T-helper 17 cell (primary cell): Measurements from ENCODE around the gene RALGPS2. TPM values are rescaled to one million over a fixed set of nuclear protein-coding genes. Genes with fewer than 3 reads are reported as not detected.
"Not testable (repeated sequence)": the region's sequence is repeated elsewhere in the genome, so short reads cannot be mapped to it uniquely, and the experiment has no call there.

Experiments used
- ATAC-seq: fragments of 150-1000 bp; cut with Tn5 transposase; 2 replicates; pipeline ENCODE4 v1.10.0; 2021; ENCODE audit warnings: mild to moderate bottlenecking, moderate library complexity
- DNase-seq, 3 donors: peaks; one replicate each; pipeline versions ENCODE4 v3.0.0 to v3.0.0-alpha.2; 2020 to 2021
- H3K9me3 ChIP-seq: one replicate; pipeline ENCODE4 v1.7.0; 2013; ENCODE audit warnings: low read length, mild to moderate bottlenecking; ENCODE audit not compliant: control insufficient read depth, poor library complexity, severe bottlenecking
- H3K27ac Mint-ChIP-seq: one replicate; pipeline ENCODE4 v1.8.0; 2022; ENCODE audit warnings: mild to moderate bottlenecking, moderate library complexity, mixed read lengths
- H3K27me3 Mint-ChIP-seq: one replicate; pipeline ENCODE4 v1.8.0; 2022; ENCODE audit warnings: mixed read lengths
- H3K36me3 Mint-ChIP-seq: one replicate; pipeline ENCODE4 v1.8.0; 2022; ENCODE audit warnings: low read depth, mixed read lengths
- H3K4me1 Mint-ChIP-seq: one replicate; pipeline ENCODE4 v1.8.0; 2022; ENCODE audit warnings: mild to moderate bottlenecking, mixed read lengths
- H3K4me3 Mint-ChIP-seq: one replicate; pipeline ENCODE4 v1.8.0; 2022; ENCODE audit warnings: mild to moderate bottlenecking, moderate library complexity, mixed read lengths
- total RNA-seq, 4 donors: library from RNA in 2 of 4; stranded (reverse) in 2 of 4; gene quantifications; one replicate each; pipeline ENCODE4 v1.2.3 and lab custom pipeline; 2022 to 2026

Gene RALGPS2
- total RNA-seq, 2 donors from 2014 or later: 6.8 to 17.0 TPM

DNA sequence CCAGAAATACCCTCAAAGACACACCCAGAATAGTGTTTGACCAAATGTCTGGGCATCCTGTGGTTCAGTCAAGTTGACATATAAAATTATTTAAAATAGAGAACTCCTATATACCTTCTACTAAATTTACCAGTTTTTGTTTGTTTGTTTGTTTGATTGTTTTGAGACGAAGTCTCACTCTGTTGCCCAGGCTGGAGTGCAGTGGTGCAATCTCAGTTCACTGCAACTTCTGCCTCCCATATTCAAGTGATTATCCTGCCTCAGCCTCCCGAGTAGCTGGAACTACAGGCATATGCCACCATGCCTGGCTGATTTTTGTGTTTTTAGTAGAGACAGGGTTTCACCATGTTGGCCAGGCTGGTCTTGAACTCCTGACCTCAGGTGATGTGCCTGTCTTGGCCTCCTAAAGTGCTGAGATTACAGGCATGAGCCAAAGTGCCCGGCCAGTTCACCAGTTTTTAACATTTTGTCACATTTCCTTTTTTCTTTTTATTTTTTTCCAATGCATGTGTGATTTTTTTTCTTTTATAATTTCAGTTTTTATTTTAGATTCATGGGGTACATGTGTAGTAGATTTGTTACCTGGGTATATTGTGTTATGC, 29.7 kb downstream of the RALGPS2 start:
- not testable (repeated sequence) for H3K4me3 Mint-ChIP-seq, H3K36me3 Mint-ChIP-seq, H3K27ac Mint-ChIP-seq

DNA sequence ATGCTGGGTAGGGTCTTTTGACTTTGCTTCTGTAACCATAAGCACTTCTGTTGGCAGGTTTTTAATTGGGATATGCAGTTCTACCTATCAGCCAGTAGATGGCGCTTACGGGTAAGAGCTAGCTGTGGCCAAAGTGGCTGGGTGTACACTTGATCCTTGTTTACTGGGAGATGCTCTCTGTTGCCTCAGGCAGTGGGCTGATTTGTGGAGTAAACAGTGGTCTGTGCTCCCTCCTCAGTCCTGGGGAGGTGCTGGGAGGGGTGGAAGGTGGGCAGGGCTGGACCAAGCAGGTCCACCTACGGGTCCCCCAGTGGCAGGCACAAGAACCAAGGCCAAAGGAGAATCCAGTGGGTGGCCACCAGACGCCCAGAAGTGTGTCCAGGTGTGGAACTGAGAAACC, 43.4 kb downstream of the RALGPS2 start:
- DNase-seq: no peak
- Mint-ChIP-seq H3K4me1 (peaks cover 4% of the 10 kb centered on the region), H3K4me3 (no peak overlapping the region), H3K27ac (no peak overlapping the region), H3K27me3 (no peaks in the 10 kb centered on the region), H3K36me3 (peaks cover 2% of the 10 kb centered on the region)
- no peaks in the 10 kb centered on the region for H3K9me3 ChIP-seq
- peak; percentile 72 for ATAC-seq

More for the DNA sequence above, 29.7 kb downstream of the RALGPS2 start:
- not testable (repeated sequence) for H3K27me3 Mint-ChIP-seq, H3K9me3 ChIP-seq, ATAC-seq, DNase-seq, H3K4me1 Mint-ChIP-seq

DNA sequence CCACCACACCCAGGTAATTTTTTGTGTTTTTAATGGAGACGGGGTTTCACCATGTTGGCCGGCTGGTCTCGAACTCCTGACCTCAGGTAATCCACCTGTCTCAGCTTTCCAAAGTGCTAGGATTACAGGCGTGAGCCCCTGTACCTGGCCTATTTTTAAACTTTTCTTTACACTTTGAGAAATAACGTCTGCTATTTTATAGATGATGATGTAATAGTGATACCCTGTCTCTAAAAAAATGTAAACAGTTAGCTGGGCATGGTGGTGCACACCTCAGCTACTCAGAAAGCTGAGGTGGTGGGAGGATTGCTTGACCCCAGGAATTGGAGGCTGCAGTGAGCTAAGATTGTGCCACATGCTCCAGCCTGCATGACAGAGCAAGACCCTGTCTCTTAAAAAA, 47.9 kb downstream of the RALGPS2 start:
- H3K9me3 ChIP-seq: no peaks in the 10 kb centered on the region
- no peaks in the 10 kb centered on the region for H3K27me3 Mint-ChIP-seq
- peaks cover 5% of the 10 kb centered on the region for H3K36me3 Mint-ChIP-seq
- ATAC-seq: no peak
- peaks cover 4% of the 10 kb centered on the region for H3K4me1 Mint-ChIP-seq
- no peak overlapping the region for H3K4me3 Mint-ChIP-seq
- no peak for DNase-seq
- no peak overlapping the region for H3K27ac Mint-ChIP-seq

DNA sequence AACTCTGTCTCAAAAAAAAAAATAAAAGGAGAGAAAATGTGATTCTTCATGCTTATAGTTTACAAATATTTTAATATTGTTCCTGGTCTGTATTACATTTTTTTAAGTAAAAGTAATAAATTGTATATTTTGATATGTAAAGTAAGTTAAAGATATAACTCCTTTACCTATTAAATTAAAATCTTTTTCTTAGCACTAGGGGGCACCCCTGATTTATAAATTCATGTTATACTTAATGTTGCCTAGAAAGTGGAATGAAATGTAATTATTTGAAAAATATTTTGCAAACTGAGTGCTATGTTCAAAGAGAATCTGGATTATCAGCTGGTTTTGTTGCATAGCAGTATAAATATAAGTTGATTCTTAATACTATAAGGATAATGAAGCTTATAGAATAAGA, 49.2 kb downstream of the RALGPS2 start:
- DNase-seq: no peak
- Mint-ChIP-seq H3K4me3 (no peak overlapping the region), H3K36me3 (peaks cover 3% of the 10 kb centered on the region), H3K4me1 (no peaks in the 10 kb centered on the region), H3K27me3 (no peaks in the 10 kb centered on the region), H3K27ac (no peak overlapping the region)
- no peaks in the 10 kb centered on the region for H3K9me3 ChIP-seq
- no peak for ATAC-seq

DNA sequence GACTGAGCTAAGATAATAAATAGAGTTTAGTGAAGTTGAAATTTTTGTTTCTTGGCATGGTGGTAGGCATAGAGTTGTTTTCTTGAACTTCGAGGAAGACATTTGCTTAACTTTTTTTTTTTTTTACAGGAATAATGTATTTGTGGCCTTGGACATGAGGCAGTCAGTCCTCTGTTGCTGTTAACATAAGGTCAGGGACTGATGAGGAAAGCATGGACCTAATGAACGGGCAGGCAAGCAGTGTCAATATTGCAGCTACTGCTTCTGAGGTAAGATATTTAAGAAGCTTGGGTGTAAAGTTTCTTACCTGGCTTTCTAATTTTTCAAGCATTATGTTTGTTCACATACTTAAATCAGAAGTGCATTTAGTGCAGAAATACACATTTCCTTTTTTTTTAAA, 51.5 kb downstream of the RALGPS2 start:
- no peak for ATAC-seq
- no peak overlapping the region for H3K27ac Mint-ChIP-seq
- H3K36me3 Mint-ChIP-seq: peaks cover 7% of the 10 kb centered on the region
- H3K4me3 Mint-ChIP-seq: no peak overlapping the region
- DNase-seq: no peak
- H3K27me3 Mint-ChIP-seq: no peaks in the 10 kb centered on the region
- H3K9me3 ChIP-seq: no peaks in the 10 kb centered on the region
- peaks cover 2% of the 10 kb centered on the region for H3K4me1 Mint-ChIP-seq

DNA sequence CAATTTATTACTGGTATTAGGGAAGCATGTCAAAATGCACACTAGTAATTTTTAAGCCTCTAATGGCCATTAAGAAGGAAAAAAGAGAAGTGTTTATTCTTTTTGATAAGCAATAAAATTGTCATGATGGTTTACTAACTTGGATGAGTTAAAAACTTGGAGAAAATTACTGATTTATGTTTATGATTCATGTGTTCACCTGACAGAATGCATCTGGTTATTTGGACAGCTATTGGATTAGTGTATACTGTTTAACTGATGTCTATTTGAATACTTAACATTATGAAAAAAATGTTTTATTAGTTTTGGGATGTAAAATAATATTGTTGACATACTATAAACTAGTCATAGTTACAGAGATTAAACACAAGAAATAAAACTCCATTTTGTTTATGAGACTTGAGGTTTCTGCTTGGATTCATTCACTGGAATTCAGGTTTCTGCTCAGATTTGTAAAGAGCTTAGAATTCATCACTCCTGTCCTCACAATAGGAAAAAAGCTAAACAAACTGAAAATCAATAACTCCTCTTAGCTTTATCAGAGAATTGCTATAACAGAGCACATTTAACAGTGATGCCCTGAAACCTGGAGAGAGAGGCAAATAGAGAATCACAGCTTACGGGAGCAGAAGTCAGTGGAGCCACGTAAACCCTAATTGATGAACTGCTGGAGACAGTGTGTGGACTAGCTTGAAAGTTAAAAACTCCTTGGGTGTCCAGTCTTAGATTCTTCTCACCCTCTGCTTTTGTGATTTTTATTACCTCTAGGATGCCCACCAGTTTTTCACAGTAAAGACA, 56.7 kb downstream of the RALGPS2 start:
- peaks cover 6% of the 10 kb centered on the region for H3K27me3 Mint-ChIP-seq
- H3K4me3 Mint-ChIP-seq: no peak overlapping the region
- H3K4me1 Mint-ChIP-seq: peaks cover 13% of the 10 kb centered on the region
- no peaks in the 10 kb centered on the region for H3K9me3 ChIP-seq
- ATAC-seq (no peak), DNase-seq (no peak)
- peaks cover 8% of the 10 kb centered on the region for H3K36me3 Mint-ChIP-seq
- H3K27ac Mint-ChIP-seq: no peak overlapping the region

DNA sequence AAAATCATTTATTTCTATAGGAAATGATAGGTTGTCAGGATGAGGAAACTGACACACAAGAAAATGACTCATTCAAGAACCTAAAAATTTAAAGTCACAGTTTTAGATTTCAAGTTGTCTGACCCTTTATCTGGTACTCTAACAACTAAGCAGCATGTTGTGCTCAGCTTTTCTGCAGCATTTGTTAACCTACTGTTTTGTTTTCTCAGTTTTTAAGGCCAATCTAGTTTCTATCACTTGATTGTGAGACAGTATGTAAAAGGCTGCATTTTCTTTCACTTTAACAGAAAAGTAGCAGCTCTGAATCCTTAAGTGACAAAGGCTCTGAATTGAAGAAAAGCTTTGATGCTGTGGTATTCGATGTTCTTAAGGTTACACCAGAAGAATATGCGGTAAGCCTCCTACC, 59.1 kb downstream of the RALGPS2 start:
- H3K36me3 Mint-ChIP-seq: peaks cover 10% of the 10 kb centered on the region
- ATAC-seq (no peak), DNase-seq (no peak)
- H3K4me1 Mint-ChIP-seq: peaks cover 13% of the 10 kb centered on the region
- peaks cover 6% of the 10 kb centered on the region for H3K27me3 Mint-ChIP-seq
- no peaks in the 10 kb centered on the region for H3K9me3 ChIP-seq
- no peak overlapping the region for H3K27ac Mint-ChIP-seq
- no peak overlapping the region for H3K4me3 Mint-ChIP-seq

DNA sequence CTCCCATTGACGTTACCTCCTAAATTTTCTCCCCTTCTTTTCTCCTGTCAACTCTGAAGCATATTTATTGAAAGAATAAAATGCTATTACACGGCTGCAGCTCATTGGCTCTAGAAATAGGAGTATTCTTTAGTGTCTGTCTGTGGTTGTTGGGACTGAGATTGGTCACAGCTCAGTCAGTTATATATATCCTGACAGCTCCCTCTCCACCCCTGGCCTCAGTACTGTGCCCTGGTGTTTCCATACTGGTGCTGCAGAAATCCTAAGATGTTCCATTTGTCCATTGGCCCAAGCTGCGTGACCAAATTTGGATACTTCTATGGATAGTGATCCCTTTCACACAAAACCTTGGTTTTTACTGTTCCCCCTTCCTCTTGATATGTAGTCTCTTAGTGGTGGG, 67.3 kb downstream of the RALGPS2 start:
- no peak overlapping the region for H3K4me3 Mint-ChIP-seq
- peak overlapping the region; percentile 14 for H3K27ac Mint-ChIP-seq
- no peak for DNase-seq

DNA sequence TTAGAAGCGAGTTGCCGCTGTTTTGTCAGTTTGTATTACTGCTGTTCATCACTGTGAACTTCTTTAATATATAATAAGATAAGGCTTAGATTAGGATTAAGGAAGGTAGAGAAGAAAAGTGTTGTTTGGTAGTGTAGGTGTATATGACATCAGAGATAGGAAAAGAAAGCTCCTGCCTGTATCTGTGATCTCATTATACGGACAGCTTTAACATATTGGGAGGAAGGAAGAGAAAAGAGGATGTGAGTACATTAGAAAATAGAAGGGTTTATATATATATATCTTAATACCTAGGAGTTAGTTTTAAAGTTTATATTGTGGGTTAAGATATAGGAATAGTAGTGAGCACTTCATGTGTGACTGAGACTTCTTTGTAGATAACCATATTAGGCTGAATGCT, 71.0 kb downstream of the RALGPS2 start:
- no peaks in the 10 kb centered on the region for H3K9me3 ChIP-seq
- Mint-ChIP-seq H3K36me3 (peaks cover 2% of the 10 kb centered on the region), H3K27me3 (no peaks in the 10 kb centered on the region), H3K4me3 (no peak overlapping the region), H3K4me1 (no peaks in the 10 kb centered on the region), H3K27ac (no peak overlapping the region)
- no peak for ATAC-seq
- no peak for DNase-seq

More for the DNA sequence above, 67.3 kb downstream of the RALGPS2 start:
- peaks cover 2% of the 10 kb centered on the region for H3K4me1 Mint-ChIP-seq
- no peaks in the 10 kb centered on the region for H3K9me3 ChIP-seq
- ATAC-seq: no peak
- H3K27me3 Mint-ChIP-seq: no peaks in the 10 kb centered on the region
- H3K36me3 Mint-ChIP-seq: peaks cover 5% of the 10 kb centered on the region

DNA sequence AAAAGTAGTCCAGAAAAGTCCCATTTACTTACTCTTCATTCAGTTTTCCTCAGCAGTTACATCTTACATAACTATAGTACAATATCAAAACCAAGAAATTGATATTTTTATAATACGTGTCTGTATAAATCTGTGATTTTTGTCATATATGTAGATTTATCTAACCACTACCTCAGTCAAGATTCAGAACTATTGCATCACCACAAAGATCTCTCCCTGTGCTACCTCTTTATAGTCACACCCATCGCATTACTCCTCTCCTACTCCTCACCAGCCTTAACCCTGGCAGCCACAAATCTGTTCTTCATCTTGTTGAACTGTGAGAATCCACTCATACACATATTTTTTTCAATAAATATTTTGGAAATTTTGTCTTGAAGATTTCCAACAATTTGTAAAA, 72.5 kb downstream of the RALGPS2 start:
- no peak for ATAC-seq
- no peak overlapping the region for H3K4me3 Mint-ChIP-seq
- H3K36me3 Mint-ChIP-seq: peaks cover 2% of the 10 kb centered on the region
- H3K27ac Mint-ChIP-seq: no peak overlapping the region
- no peaks in the 10 kb centered on the region for H3K4me1 Mint-ChIP-seq
- DNase-seq: no peak
- no peaks in the 10 kb centered on the region for H3K27me3 Mint-ChIP-seq
- no peaks in the 10 kb centered on the region for H3K9me3 ChIP-seq

DNA sequence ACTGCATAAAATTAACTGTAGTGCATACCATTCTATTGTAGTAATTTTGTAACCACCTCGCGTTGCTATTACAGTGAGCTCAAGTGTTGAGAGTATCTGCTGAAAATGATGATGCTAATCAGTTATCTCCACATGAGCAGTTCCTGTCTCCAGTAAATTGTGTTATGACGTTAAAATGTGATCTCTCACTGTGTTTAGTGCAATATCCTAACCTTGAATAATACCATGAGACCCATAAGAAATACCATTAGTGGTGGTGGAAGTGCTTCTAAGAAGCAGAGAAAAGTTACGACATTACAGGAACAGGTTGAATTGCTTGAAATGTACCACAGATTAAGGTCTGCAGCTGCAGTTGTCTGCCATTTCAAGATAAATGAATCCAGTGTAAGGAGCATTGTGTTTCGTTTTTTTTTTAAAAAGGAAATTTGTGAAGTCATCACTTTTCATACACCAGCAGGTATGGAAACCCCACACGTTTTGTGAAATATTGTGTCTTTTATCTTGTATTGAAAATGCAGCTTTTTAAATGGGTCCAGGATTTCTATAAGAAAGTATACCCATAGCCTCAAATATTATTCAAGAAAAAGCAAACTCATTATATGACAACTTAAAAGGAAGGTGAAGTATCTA, 73.3 kb downstream of the RALGPS2 start:
- ATAC-seq (no peak), DNase-seq (no peak)
- Mint-ChIP-seq H3K4me3 (no peak overlapping the region), H3K4me1 (no peaks in the 10 kb centered on the region), H3K27ac (no peak overlapping the region), H3K27me3 (no peaks in the 10 kb centered on the region), H3K36me3 (peaks cover 2% of the 10 kb centered on the region)
- H3K9me3 ChIP-seq: no peaks in the 10 kb centered on the region

DNA sequence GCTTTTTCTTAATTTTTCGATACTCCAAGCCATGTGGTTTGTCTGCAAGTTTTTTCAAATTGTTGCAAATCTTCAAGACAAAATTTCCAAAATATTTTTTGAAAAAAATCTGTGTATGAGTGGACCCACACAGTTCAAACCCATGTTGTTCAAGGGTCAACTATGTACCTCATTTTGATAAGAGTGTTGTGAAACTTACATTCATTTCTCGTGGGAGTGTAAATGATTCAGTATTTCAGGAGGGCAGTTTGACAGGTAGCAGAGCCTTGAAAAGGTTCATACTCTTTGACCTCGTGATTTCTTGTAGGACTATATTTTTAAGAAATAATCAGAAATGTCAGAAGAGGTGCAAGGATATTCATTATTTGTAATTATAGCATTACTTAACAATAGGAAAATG, 77.8 kb downstream of the RALGPS2 start:
- ATAC-seq: no peak
- no peak overlapping the region for H3K4me3 Mint-ChIP-seq
- no peak for DNase-seq
- no peaks in the 10 kb centered on the region for H3K9me3 ChIP-seq
- no peak overlapping the region for H3K27ac Mint-ChIP-seq
- H3K36me3 Mint-ChIP-seq: peaks cover 4% of the 10 kb centered on the region
- peaks cover 3% of the 10 kb centered on the region for H3K4me1 Mint-ChIP-seq
- no peaks in the 10 kb centered on the region for H3K27me3 Mint-ChIP-seq

DNA sequence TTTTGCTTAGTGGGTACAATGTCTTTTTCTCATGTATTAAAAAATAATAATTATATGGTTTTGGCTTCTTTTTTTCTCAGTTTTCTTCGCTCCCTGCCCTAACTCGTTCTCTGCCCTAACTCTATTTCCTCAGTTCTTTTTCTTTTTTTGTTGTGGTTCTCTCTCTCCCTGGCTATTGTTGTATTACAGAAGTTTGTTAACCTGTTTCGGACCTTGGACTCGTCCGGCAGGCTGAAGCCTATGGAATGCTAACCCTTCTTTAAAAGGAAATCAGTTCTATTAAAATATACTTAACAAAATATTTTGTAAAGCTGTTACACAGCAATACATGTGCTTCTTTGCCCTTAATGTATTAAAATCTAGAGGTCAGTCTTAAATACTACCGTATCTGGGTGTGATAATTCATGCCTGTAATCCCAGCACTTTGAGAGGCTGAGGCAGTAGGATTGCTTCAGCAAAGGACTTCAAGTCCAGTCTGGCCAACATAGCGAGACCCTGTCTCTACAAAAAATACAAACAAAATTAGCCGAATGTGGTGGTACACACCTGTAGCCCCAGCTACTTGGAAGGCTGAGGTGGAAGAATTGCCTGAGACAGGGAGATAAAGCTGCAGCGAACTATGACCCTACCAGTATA, 81.7 kb downstream of the RALGPS2 start:
- Mint-ChIP-seq H3K36me3 (peaks cover 8% of the 10 kb centered on the region), H3K27ac (no peak overlapping the region), H3K27me3 (no peaks in the 10 kb centered on the region), H3K4me3 (no peak overlapping the region), H3K4me1 (peaks cover 3% of the 10 kb centered on the region)
- no peaks in the 10 kb centered on the region for H3K9me3 ChIP-seq
- ATAC-seq: no peak
- DNase-seq: no peak
